ENCODE results near the gene LGR6.

The LGR6 gene

GRCh38 chr1:202201266-202201665, 7.7 kb downstream of the LGR6 start:
- H3K4me3 ChIP-seq (replicated peaks in 1 of 2; ENCODE audit: low read depth in 2 of 2, low read length in 2 of 2), result no peak overlapping the region
- TF ChIP-seq CTCF (IDR thresholded peaks at IDR 0.05; ENCODE audit: low read depth, low read length), result no peak
- DNase-seq (ENCODE audit: low read depth in 2 of 2), result no peak

GRCh38 chr1:202201971-202202370, 8.4 kb downstream of the LGR6 start:
- H3K4me3 ChIP-seq (replicated peaks in 1 of 2; ENCODE audit: low read depth in 2 of 2, low read length in 2 of 2), result no peak overlapping the region
- no peak for DNase-seq (ENCODE audit: low read depth in 2 of 2)
- no peak for TF ChIP-seq CTCF (IDR thresholded peaks at IDR 0.05; ENCODE audit: low read depth, low read length)

- no peak for TF ChIP-seq CTCF (IDR thresholded peaks at IDR 0.05; ENCODE audit: low read depth, low read length)
- no peak overlapping the region for H3K4me3 ChIP-seq (replicated peaks in 1 of 2; ENCODE audit: low read depth in 2 of 2, low read length in 2 of 2)
- DNase-seq (ENCODE audit: low read depth in 2 of 2), result no peak
Observed at GRCh38 chr1:202202500-202203168, 9.0 kb downstream of the LGR6 start.

GRCh38 chr1:202203238-202204039, 9.8 kb downstream of the LGR6 start:
- DNase-seq (ENCODE audit: low read depth in 2 of 2), result no peak
- H3K4me3 ChIP-seq (replicated peaks in 1 of 2; ENCODE audit: low read depth in 2 of 2, low read length in 2 of 2), result no peak overlapping the region
- no peak for TF ChIP-seq CTCF (IDR thresholded peaks at IDR 0.05; ENCODE audit: low read depth, low read length)

GRCh38 chr1:202204065-202204464, 10.5 kb downstream of the LGR6 start:
- no peak for DNase-seq (ENCODE audit: low read depth in 2 of 2)
- no peak overlapping the region for H3K4me3 ChIP-seq (replicated peaks in 1 of 2; ENCODE audit: low read depth in 2 of 2, low read length in 2 of 2)
- TF ChIP-seq CTCF (IDR thresholded peaks at IDR 0.05; ENCODE audit: low read depth, low read length), result no peak

- peak; percentile 43 for TF ChIP-seq CTCF (IDR thresholded peaks at IDR 0.05; ENCODE audit: low read depth, low read length)
- H3K4me3 ChIP-seq (replicated peaks in 1 of 2; ENCODE audit: low read depth in 2 of 2, low read length in 2 of 2), result no peak overlapping the region
- peak; percentile 15 to 27 for DNase-seq (ENCODE audit: low read depth in 2 of 2)
Observed at GRCh38 chr1:202205523-202206190, 12.1 kb downstream of the LGR6 start.
